NCI-H2171 treated with DMSO at 0.1 percent for 48 hours (cell line): ENCODE measurements around the gene SH3BP5.

Source experiments
- DNase-seq: peaks from one replicate; lab custom pipeline; 2025; lab: John Stamatoyannopoulos, UW

The SH3BP5 gene

GRCh38 chr3:15347063-15347736, 14.8 kb upstream of the SH3BP5 start:
- no peak for DNase-seq

DNA sequence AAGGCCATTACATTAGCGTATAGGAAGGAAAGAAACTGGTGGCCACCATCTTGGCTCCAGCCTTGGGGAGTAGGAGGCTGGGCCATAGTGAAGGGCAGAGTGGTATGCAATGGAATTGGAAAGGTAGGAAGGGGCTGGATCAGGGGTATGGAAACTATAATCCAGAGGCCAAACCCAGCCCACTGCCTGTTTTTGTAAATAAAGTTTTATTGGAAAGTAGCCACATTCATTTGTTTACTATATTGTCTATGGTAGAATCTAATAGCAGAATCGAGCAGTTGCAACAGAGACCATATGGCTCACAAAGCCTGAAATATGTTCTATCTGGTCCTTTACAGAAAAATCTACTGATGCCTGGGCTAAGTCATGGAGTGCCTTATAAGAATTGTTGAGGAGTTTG, 14.1 kb upstream of the SH3BP5 start:
- no peak for DNase-seq

DNA sequence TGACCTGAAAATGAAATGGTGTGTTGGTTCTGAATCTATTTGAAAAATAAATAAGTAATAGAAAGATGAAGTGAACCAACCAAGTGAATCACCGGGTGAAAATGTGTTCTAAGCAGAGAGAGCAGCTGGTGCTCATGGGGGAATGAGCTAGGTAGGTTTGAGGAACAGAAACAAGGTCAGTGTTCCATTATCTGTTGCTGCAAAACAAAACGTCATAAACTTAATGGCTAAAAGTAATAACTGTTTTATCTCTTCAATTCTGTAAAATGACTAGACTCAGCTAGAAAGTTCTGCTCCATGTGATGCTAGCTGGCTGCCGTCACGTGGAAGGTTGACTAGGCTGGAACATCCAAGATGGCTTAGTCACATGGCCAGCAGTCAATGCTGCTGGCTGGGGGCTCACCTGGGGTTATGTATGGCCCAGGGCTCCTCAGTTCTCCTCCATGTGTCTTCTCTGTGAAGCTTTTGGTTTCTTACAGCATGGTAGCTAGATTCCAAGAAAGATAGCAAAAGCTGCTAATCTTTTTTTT, 13.3 kb upstream of the SH3BP5 start:
- DNase-seq, result peak; percentile 4

DNA sequence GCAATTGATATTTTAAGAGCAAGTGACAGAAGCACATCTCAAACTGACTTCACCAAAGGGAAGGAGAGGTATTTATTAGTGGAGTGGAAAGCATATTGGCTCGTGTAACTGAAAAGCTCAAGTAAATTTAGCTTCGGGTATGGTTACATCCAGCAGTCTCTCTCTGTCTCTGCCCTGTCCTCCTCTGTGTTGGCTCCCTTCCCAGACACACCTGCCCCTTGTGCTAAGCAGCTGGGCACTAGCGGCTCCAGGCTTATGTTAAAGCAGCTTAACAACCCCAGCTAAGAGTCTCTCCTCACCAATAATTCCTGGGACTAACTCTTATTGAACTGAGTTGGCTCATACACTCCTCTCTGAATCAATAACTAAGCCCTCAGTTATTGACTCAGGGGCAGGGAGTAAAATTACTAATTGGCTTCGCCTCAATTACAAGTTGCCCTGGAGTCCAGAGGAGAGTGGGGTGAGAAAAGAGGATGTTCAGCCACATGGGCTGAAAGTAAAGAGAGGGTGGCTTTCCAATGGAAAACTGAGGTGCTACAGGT, 12.8 kb upstream of the SH3BP5 start:
- DNase-seq, result peak; percentile 83

GRCh38 chr3:15342945-15343344, 10.6 kb upstream of the SH3BP5 start:
- no peak for DNase-seq

- no peak for DNase-seq
Observed at GRCh38 chr3:15342246-15342645, 9.9 kb upstream of the SH3BP5 start.

DNA sequence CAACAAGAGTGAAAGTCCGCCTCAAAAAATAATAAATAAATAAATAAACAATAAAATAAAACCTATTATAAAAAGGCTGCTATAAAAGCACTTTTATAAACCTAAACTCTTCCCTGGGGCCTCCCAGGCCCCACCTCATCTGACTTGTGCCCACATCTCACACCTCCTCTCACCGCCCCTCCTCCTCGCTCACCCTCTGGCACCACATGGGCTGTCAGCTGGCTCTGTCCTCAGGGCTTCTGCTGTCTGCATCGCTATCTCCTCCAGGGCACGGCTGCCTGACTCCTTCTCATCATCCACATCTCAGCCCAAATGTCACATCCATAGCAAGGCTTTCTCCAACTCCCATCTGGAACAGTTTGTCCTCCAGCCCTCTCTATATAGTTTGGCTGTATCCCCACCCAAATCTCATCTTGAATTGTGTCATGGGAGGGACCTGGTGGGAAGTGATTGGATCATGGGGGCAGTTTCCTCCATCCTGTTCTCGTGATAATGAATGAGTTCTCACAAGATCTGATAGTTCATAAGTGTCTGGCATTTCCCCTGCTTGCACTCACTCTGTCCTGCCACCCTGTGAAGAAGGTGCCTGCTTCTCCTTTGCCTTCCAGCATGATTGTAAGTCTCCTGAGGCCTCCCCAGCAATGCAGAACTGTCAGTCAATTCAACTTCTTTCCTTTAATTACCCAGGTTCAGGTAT, 8.8 kb upstream of the SH3BP5 start:
- DNase-seq, result peak; percentile 29

DNA sequence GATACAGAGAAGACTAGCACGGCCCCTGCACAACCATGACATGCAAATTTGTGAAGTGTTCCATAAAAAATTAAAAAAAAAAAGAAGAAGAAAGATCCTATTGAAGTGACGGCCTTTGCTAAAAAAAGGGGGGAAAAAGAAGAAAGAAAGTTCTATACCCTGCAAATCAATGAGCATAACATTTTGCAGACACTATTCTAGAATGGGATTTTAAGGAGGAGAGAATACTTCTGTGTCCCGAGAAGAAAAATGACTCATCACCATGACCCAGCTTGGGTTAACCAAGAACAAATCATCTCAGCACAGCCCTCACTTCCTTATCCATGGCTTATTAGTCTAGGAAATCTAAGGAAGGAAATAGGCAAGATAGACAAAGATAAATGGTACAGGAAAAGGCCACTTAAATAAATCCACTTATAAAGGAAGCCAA, 7.4 kb upstream of the SH3BP5 start:
- DNase-seq, result no peak

- no peak for DNase-seq
Observed at GRCh38 chr3:15339001-15339400, 6.6 kb upstream of the SH3BP5 start.

DNA sequence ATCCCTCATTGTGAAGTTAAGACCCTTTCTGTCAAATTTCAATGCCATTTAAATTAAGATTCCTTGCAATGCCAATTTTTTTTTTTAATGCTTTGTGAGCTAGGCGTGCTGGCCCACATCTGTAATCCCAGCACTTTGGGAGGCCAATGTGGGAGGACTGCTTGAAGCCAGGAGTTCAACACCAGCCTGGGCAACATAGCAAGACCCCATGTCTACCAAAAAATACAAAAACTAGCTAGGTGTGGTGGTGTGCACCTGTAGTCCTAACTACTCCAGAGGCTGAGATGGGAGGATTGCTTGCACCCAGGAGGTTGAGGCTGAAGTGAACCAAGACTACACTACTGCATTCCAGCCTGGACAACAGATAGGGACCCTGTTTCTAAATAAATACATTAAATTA, 5.6 kb upstream of the SH3BP5 start:
- DNase-seq, result no peak

- no peak for DNase-seq
Observed at GRCh38 chr3:15336057-15336456, 3.7 kb upstream of the SH3BP5 start.

DNA sequence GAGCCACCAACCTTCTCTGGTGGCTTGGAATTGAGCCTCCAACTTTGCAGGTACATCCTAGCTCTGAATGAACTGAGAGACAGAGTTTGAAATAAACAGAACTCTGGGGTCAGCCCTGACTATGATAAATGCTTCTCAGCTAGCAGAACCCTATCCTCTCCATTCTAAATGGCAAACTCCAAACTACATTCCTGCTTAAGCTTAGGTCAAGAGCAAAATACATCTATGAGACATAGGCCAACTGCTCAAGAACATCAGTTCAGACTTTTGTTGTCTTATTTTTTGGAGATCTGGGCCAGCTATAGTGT, 1.5 kb upstream of the SH3BP5 start:
- no peak for DNase-seq

DNA sequence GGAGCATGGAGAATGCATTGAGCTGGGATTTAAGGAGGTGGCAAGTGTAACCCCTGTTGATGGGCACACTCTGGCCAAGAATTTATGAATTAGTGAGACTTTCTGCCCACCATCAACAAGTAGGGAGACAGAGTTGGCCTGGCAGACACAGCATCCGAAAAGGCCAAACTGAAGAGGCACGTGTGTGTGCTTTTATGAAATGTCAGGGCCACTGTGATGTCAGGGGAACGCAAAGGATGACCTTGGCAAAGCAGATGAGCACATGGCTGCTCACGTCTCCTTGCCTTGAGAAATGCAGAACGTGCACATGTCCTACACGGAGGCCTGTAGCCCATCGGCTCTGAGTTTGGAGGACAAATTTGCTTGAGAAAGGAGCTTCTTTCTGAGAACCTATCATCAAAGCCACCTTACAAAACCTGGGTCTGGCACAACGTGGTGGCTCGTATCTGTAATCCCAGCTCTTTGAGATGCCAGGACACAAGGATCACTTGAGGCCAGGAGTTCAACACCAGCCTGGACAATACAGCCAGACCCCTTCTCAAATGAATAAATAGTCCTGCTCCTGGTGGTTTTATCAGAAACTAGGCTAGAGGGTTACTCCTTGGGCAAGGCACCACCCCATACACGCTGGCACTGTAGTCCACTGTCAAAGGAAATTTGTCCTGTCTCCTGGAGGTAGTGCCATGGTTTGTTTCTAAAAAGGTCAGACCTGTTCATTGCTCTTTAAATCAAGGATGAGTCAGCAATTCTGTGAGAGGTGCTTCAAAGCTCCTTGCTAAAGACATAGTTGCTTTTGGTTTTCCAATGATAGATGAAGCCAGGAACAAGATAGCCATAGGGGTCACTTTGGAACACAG, 941 bp upstream of the SH3BP5 start:
- no peak for DNase-seq

DNA sequence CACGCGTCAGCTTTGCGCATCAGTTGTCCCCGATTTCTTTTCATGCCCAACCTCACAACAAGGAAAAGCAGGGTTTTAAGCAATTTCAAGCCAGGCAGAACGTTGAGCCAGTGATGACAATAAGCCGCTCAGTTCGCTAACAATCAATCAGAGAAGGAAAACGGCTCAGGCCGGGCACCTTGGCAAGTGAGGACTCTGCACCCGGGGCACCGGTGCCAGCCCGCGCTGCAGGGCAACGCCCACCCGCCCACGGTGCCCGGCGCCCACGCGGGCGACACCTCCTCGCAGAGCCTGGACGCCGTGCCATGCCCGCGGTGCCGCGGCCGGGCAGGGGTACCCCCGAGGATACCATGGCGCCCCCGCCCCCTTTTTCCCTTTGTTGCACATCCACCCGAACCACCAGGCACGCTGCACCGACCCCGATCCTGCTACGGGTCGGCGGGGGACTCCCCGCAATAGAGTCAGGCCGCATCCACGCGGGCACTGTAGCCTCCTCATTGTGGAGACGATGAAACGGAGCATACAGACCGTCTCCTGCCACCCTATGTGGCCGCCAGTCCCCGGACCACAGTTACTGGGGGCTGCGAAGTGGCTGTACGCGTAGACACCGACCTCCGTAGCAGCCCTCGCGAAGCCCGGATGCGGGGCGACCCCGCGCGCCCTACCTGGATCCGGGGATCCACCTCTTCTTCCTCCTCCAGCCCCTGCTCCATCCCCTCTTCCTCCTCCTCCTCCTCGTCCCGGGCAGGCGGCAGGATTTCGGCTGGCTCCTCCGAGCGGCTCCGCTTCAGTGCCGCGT, 581 bp downstream of the SH3BP5 start:
- DNase-seq, result no peak

- DNase-seq, result peak; percentile 10
Observed at GRCh38 chr3:15331072-15331605, 1.2 kb downstream of the SH3BP5 start.

- peak; percentile 26 for DNase-seq
Observed at GRCh38 chr3:15330031-15330596, 2.3 kb downstream of the SH3BP5 start.

- peak; percentile 19 for DNase-seq
Observed at GRCh38 chr3:15329046-15330005, 3.1 kb downstream of the SH3BP5 start.

- peak; percentile 39 for DNase-seq
Observed at GRCh38 chr3:15327941-15328340, 4.4 kb downstream of the SH3BP5 start.

GRCh38 chr3:15326673-15327072, 5.7 kb downstream of the SH3BP5 start:
- no peak for DNase-seq

- DNase-seq, result peak; percentile 24
Observed at GRCh38 chr3:15326037-15326436, 6.3 kb downstream of the SH3BP5 start.
